SU-DHL-6 (cell line): ENCODE measurements around the gene PPM1L.

Experiments used
- H2AFZ ChIP-seq: fragments of 200-600 bp; sonication (generic); 2 replicates; pipeline ENCODE4 v1.6.1; 2014; ENCODE audit warnings: low read depth, mild to moderate bottlenecking, moderate library complexity, mixed read lengths, antibody characterized with exemption, low read length; ENCODE audit not compliant: severe bottlenecking
- H3F3A ChIP-seq: fragments of 200-600 bp; shearing (Covaris generic); 2 replicates; pipeline ENCODE4 v1.6.0; 2016; ENCODE audit warnings: antibody characterized with exemption, mild to moderate bottlenecking; ENCODE audit not compliant: insufficient read depth
- H3K27ac ChIP-seq: fragments of 200-600 bp; sonication (generic); 2 replicates; pipeline ENCODE4 v1.5.1; 2016; ENCODE audit warnings: low read depth, mild to moderate bottlenecking, low read length, moderate library complexity, mixed read lengths
- H3K27me3 ChIP-seq: fragments of 200-600 bp; sonication (generic), shearing (Covaris generic); 2 replicates; pipeline ENCODE4 v1.6.0; 2014; ENCODE audit warnings: mild to moderate bottlenecking, low read length
- H3K36me3 ChIP-seq: fragments of 200-600 bp; sonication (generic); 2 replicates; pipeline ENCODE4 v1.6.1; 2014; ENCODE audit warnings: mild to moderate bottlenecking, low read length, mixed read lengths
- H3K4me2 ChIP-seq: fragments of 300-600, 200-600 bp; shearing (Covaris generic), sonication (generic); 2 replicates; pipeline ENCODE4 v1.6.0; 2014; ENCODE audit warnings: low read length, low read depth, mild to moderate bottlenecking; ENCODE audit not compliant: poor library complexity, severe bottlenecking
- H3K4me3 ChIP-seq: fragments of 200-600 bp; sonication (generic); 2 replicates; pipeline ENCODE4 v1.5.1; 2014; ENCODE audit warnings: antibody characterized with exemption, low read length, mild to moderate bottlenecking, mixed read lengths; ENCODE audit not compliant: insufficient read depth, poor library complexity, severe bottlenecking
- H3K79me2 ChIP-seq: fragments of 200-600 bp; sonication (generic); 2 replicates; pipeline ENCODE4 v1.6.1; 2014; ENCODE audit warnings: mild to moderate bottlenecking, low read length, moderate library complexity; ENCODE audit not compliant: insufficient read depth
- H3K9ac ChIP-seq: fragments of 200-600 bp; sonication (generic); 2 replicates; pipeline ENCODE4 v1.7.0; 2014; ENCODE audit warnings: mild to moderate bottlenecking, low read length
- H3K9me2 ChIP-seq: fragments of 200-600 bp; sonication (generic); replicated peaks from 2 replicates; pipeline ENCODE4 v1.6.1; 2014; ENCODE audit warnings: low read length; ENCODE audit not compliant: insufficient read depth
- H3K9me3 ChIP-seq: fragments of 200-600 bp; sonication (generic); 2 replicates; pipeline ENCODE4 v1.6.1; 2014; ENCODE audit warnings: low read length, mixed read lengths; ENCODE audit not compliant: insufficient read depth
- H4K20me1 ChIP-seq: fragments of 200-600 bp; sonication (generic); 2 replicates; pipeline ENCODE4 v1.6.1; 2014; ENCODE audit warnings: low read depth, mild to moderate bottlenecking, antibody characterized with exemption, low read length, moderate library complexity, mixed read lengths
- CTCF ChIP-seq: fragments of 200-600 bp; sonication (generic); IDR thresholded peaks from one replicate; pipeline ENCODE4 v1.5.1; 2017; ENCODE audit warnings: antibody characterized with exemption, mild to moderate bottlenecking, low read length, moderate library complexity; ENCODE audit not compliant: insufficient read depth, poor library complexity, severe bottlenecking
- EZH2phosphoT487 ChIP-seq: fragments of 200-600 bp; sonication (generic), shearing (Covaris generic); conservative IDR thresholded peaks from 2 replicates; pipeline ENCODE4 v1.6.1; 2018; ENCODE audit warnings: mild to moderate bottlenecking, antibody characterized with exemption, low read length, moderate library complexity, mixed read lengths

The PPM1L gene

GRCh38 chr3:160778480-160778879 lies 22.4 kb downstream of the PPM1L start:
- Histone ChIP-seq H3K79me2 (no peaks in the 10 kb centered on the region), H2AFZ (no peak overlapping the region), H3K4me3 (no peak overlapping the region), H3K27me3 (no peaks in the 10 kb centered on the region), H4K20me1 (no peaks in the 10 kb centered on the region), H3K9me3 (no peaks in the 10 kb centered on the region), H3K36me3 (no peaks in the 10 kb centered on the region), H3F3A (no peaks in the 10 kb centered on the region), H3K9ac (no peak overlapping the region), H3K27ac (no peak overlapping the region), H3K4me2 (no peak overlapping the region), H3K9me2 (no peaks in the 10 kb centered on the region)
- no peak for TF ChIP-seq EZH2phosphoT487
- no peak for TF ChIP-seq CTCF

DNA sequence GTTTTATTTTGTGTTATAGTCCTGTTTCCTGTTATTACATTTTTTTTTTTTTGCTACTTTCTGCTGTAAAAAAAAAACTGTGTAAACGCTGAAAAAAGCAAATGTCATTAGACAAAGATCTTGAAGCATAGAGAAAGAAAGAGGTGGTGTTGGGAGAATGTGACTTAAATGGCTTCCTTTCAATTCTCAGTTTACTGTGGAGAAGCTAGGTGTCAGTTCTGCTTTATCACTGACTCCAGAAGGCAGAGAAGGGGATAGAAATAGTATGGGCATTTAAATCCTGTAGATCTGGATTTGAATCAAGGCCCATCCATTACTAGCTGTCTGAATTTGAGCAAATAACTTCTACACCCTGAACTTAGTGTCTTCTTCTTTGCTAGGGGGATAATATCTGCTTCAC lies 23.0 kb downstream of the PPM1L start:
- TF ChIP-seq EZH2phosphoT487 (no peak), CTCF (no peak)
- H3K4me2 ChIP-seq, result no peak overlapping the region
- H3K36me3 ChIP-seq, result no peaks in the 10 kb centered on the region
- no peak overlapping the region for H2AFZ ChIP-seq
- no peak overlapping the region for H3K9ac ChIP-seq
- no peaks in the 10 kb centered on the region for H4K20me1 ChIP-seq
- no peaks in the 10 kb centered on the region for H3K27me3 ChIP-seq
- no peaks in the 10 kb centered on the region for H3K9me2 ChIP-seq
- H3F3A ChIP-seq, result no peaks in the 10 kb centered on the region
- no peak overlapping the region for H3K27ac ChIP-seq
- no peak overlapping the region for H3K4me3 ChIP-seq
- no peaks in the 10 kb centered on the region for H3K79me2 ChIP-seq
- H3K9me3 ChIP-seq, result no peaks in the 10 kb centered on the region

- Histone ChIP-seq H3F3A (no peaks in the 10 kb centered on the region), H2AFZ (no peak overlapping the region), H3K36me3 (no peaks in the 10 kb centered on the region), H3K27me3 (no peaks in the 10 kb centered on the region), H3K9me3 (no peaks in the 10 kb centered on the region), H3K27ac (no peak overlapping the region), H3K9me2 (no peaks in the 10 kb centered on the region), H3K4me3 (no peak overlapping the region), H3K9ac (no peak overlapping the region), H3K4me2 (no peak overlapping the region), H4K20me1 (no peaks in the 10 kb centered on the region), H3K79me2 (no peaks in the 10 kb centered on the region)
- TF ChIP-seq EZH2phosphoT487 (no peak), CTCF (no peak)
Measured at GRCh38 chr3:160780245-160780644, 24.2 kb downstream of the PPM1L start.

- no peak for TF ChIP-seq CTCF
- no peak for TF ChIP-seq EZH2phosphoT487
- Histone ChIP-seq H3K4me2 (no peak overlapping the region), H3F3A (no peaks in the 10 kb centered on the region), H4K20me1 (no peaks in the 10 kb centered on the region), H3K27ac (no peak overlapping the region), H3K27me3 (no peaks in the 10 kb centered on the region), H3K4me3 (no peak overlapping the region), H3K9me3 (no peaks in the 10 kb centered on the region), H3K36me3 (no peaks in the 10 kb centered on the region), H2AFZ (no peak overlapping the region), H3K79me2 (no peaks in the 10 kb centered on the region), H3K9ac (no peak overlapping the region), H3K9me2 (no peaks in the 10 kb centered on the region)
Measured at GRCh38 chr3:160781402-160781801, 25.4 kb downstream of the PPM1L start.
